Suprapubic skin (tissue), 4 donors: ENCODE results near the gene EYA2.

Experiments used
- CTCF ChIP-seq, 2 donors: fragments of 200-600 bp in 1 of 2; fragments of 450-650 bp in 1 of 2; sonication (generic) in 1 of 2; IDR thresholded peaks; one replicate each; pipeline ENCODE4 v1.5.1; 2016 to 2019; ENCODE audit warnings: antibody characterized with exemption in 2 of 2, mild to moderate bottlenecking in 1 of 2, moderate library complexity in 1 of 2
- EP300 ChIP-seq: sonication (generic); formaldehyde crosslinking; IDR thresholded peaks from one replicate; pipeline ENCODE4 v1.6.1; 2017; ENCODE audit warnings: antibody characterized with exemption
- POLR2A ChIP-seq, 2 donors: fragments of 450-650 bp; IDR thresholded peaks; one replicate each; pipeline ENCODE4 v1.6.1; 2017; ENCODE audit warnings: antibody characterized with exemption in 2 of 2, mild to moderate bottlenecking in 2 of 2, moderate library complexity in 2 of 2
- POLR2AphosphoS5 ChIP-seq, 3 donors: sonication (generic); formaldehyde crosslinking; IDR thresholded peaks; one replicate each; pipeline ENCODE4 v1.6.1; 2017; ENCODE audit warnings: antibody characterized with exemption in 3 of 3

- no peak for TF ChIP-seq POLR2A (IDR thresholded peaks at IDR 0.05)
- no peak for TF ChIP-seq CTCF (IDR thresholded peaks at IDR 0.05)
- no peak for TF ChIP-seq POLR2AphosphoS5 (IDR thresholded peaks at IDR 0.05)
- TF ChIP-seq EP300, result no peak
Observed at GRCh38 chr20:47124181-47124717, 229.6 kb downstream of the EYA2 start.
